Tibial nerve (tissue), 4 donors: ENCODE data around the gene ERGIC2.

Experiments used
- CTCF ChIP-seq, 5 experiments: fragments of 200-600 bp in 3 of 5; fragments of 450-650 bp in 2 of 5; sonication (generic) in 3 of 5; IDR thresholded peaks; one replicate each; pipeline ENCODE4 v1.5.1; 2016 to 2019; ENCODE audit warnings: antibody characterized with exemption in 5 of 5, mild to moderate bottlenecking in 3 of 5, moderate library complexity in 2 of 5
- EP300 ChIP-seq, 2 donors: sonication (generic); formaldehyde crosslinking; IDR thresholded peaks; one replicate each; pipeline ENCODE4 v1.6.1; 2017; ENCODE audit warnings: antibody characterized with exemption in 2 of 2, mild to moderate bottlenecking in 1 of 2
- POLR2A ChIP-seq, 2 donors: fragments of 450-650 bp; IDR thresholded peaks; one replicate each; pipeline ENCODE4 v1.6.1; 2017; ENCODE audit warnings: antibody characterized with exemption in 2 of 2, mild to moderate bottlenecking in 2 of 2, moderate library complexity in 2 of 2

- no peak for TF ChIP-seq CTCF (IDR thresholded peaks at IDR 0.05)
- no peak for TF ChIP-seq POLR2A (IDR thresholded peaks at IDR 0.05)
- TF ChIP-seq EP300 (IDR thresholded peaks at IDR 0.05), result no peak
Measured at GRCh38 chr12:29310899-29311298, 70.1 kb downstream of the ERGIC2 start.
